RWPE2 (cell line): ENCODE data around the gene TBX2.

Source experiments
- ATAC-seq: fragments of 200-7000 bp; cut with Tn5 transposase; 3 replicates; pipeline ENCODE4 v1.9.1; 2021; ENCODE audit warnings: low read depth
- DNase-seq: peaks from one replicate; pipeline ENCODE4 v3.0.0-alpha.2; 2020; ENCODE audit warnings: low spot score
- H3K27ac ChIP-seq: fragments of 450-650 bp; 2 replicates; pipeline ENCODE4 v1.5.1; 2017; ENCODE audit warnings: mild to moderate bottlenecking; ENCODE audit not compliant: poor library complexity, severe bottlenecking
- H3K27me3 ChIP-seq: fragments of 250-450 bp; sonication (Bioruptor Pico); 2 replicates; pipeline ENCODE4 v1.5.1; 2021; ENCODE audit warnings: mild to moderate bottlenecking, moderate library complexity; ENCODE audit not compliant: insufficient read depth, poor library complexity, severe bottlenecking
- H3K36me3 ChIP-seq: fragments of 250-450 bp; sonication (Bioruptor Pico); 2 replicates; pipeline ENCODE4 v1.5.1; 2020; ENCODE audit warnings: low read depth, mild to moderate bottlenecking, moderate library complexity
- H3K4me1 ChIP-seq: fragments of 250-450 bp; sonication (Bioruptor Pico); 2 replicates; pipeline ENCODE4 v1.5.1; 2021; ENCODE audit warnings: mild to moderate bottlenecking, moderate library complexity; ENCODE audit not compliant: insufficient read depth, poor library complexity, severe bottlenecking
- H3K4me3 ChIP-seq: fragments of 250-450 bp; sonication (Bioruptor Pico); 2 replicates; pipeline ENCODE4 v1.5.1; 2021; ENCODE audit warnings: mild to moderate bottlenecking, moderate library complexity; ENCODE audit not compliant: severe bottlenecking
- H3K9me3 ChIP-seq: fragments of 250-450 bp; sonication (Bioruptor Pico); 2 replicates; pipeline ENCODE4 v1.5.1; 2021; ENCODE audit warnings: mild to moderate bottlenecking, moderate library complexity; ENCODE audit not compliant: severe bottlenecking
- TF ChIP-seq, protein P1 (sequence below): fragments of 450-650 bp; IDR thresholded peaks from one replicate; pipeline ENCODE4 v1.5.1; 2017; ENCODE audit warnings: mild to moderate bottlenecking, moderate library complexity; ENCODE audit not compliant: poor library complexity, severe bottlenecking

Gene TBX2

DNA sequence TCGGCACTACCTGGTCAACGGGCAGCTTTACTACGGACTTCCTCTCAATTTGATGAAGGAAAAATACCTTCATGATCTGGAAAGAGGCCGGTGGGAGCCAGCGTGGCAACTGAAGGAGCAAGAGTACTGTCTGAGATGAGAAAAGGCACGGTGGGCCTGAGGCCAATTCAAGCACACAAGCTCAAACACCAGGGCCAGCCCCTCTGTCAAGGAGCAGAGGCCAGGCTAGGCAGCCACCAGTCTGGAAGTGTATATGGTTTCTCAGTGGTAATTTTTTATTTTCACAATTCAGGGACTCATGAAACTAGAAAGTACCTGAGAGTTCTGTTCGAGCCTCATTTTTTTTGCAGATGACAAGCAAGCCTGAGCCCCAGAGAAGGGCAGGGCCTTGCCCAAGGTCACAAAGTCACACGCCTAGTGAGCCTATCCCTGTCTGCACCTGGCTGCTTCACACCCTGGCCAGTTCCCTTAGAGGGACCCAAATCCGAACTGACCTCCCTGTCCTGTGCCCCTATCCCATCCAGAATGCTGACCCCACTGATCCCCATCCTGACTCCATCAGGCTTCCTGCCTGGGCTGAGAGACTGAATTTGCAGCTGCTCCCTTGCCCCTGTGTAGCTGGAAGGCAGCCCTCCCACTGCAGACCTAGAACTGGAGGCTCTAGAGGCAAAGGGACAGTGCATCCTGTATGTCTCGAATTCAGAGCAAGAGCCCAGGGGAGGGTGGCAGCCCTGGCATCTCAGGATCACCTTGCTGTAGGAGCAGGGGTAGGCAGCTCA, 4.8 kb upstream of the TBX2 start:
- Histone ChIP-seq H3K9me3 (no peaks in the 10 kb centered on the region), H3K4me3 (no peak overlapping the region), H3K36me3 (no peaks in the 10 kb centered on the region), H3K27ac (no peak overlapping the region), H3K27me3 (peaks cover 46% of the 10 kb centered on the region), H3K4me1 (no peaks in the 10 kb centered on the region)
- ATAC-seq = no peak
- TF ChIP-seq, protein P1, sequence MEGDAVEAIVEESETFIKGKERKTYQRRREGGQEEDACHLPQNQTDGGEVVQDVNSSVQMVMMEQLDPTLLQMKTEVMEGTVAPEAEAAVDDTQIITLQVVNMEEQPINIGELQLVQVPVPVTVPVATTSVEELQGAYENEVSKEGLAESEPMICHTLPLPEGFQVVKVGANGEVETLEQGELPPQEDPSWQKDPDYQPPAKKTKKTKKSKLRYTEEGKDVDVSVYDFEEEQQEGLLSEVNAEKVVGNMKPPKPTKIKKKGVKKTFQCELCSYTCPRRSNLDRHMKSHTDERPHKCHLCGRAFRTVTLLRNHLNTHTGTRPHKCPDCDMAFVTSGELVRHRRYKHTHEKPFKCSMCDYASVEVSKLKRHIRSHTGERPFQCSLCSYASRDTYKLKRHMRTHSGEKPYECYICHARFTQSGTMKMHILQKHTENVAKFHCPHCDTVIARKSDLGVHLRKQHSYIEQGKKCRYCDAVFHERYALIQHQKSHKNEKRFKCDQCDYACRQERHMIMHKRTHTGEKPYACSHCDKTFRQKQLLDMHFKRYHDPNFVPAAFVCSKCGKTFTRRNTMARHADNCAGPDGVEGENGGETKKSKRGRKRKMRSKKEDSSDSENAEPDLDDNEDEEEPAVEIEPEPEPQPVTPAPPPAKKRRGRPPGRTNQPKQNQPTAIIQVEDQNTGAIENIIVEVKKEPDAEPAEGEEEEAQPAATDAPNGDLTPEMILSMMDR = no peak
- DNase-seq = no peak

DNA sequence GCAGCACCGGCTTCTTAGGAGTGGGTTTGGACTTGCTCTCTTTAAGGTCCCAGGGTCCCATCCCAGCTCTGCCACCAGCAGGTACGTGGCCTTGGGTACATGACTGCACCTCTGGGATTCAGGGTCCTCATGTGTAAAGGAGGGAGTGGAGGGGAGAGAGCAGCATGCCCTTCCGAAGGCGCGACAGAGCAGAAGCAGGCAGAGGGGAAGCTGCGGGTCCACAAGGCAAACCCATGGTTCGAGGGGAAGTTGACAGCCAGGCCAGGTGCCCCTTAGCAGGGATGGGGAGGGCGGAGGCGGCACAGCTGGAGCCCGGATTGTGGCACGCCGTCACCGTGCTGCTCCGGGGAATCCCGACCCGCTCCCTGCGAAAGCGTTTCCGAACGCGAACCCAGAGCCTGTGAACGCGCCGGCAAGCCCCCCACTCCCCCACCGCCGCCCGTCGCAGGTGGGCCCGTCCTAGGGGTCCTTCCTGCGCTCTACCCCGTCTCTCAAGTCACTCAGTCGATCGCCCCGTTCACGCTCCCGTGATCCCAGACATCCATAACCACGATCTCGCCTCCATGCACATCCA, 4.1 kb upstream of the TBX2 start:
- Histone ChIP-seq H3K4me1 (no peaks in the 10 kb centered on the region), H3K36me3 (no peaks in the 10 kb centered on the region), H3K27me3 (peaks cover 46% of the 10 kb centered on the region), H3K27ac (no peak overlapping the region), H3K9me3 (no peaks in the 10 kb centered on the region), H3K4me3 (no peak overlapping the region)
- ATAC-seq (no peak), DNase-seq (no peak)
- TF ChIP-seq, protein P1 = no peak

DNA sequence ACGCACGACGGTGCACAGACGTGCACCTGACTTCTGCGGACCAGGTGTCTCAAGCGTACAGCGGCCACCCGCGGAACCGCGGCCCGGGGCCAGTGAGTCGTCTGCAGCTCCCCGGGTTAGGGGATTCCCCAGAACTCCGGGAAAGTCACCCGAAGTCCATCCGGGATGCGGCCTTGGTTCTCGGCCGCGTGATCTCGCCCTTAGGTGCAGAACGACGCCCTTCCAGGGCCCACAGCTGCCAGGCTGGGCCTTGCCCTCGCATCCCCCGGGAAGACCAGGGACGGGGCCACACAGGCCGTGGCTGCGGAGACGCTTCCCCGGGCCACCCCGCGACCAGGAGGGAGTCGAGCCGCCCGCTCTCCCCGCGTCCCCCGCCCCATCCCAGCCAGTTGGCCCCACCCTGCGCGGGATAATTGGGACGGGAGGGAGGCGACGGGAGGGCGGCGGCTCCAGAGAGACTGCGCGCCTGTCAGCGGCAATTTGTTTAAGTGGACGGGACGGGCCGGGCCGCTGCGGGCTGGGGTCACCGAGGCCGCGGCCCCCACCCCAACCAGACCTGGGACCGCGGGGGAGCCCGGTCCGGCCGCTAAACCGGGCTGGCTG, 3.6 kb upstream of the TBX2 start:
- H3K27ac ChIP-seq = no peak overlapping the region
- H3K36me3 ChIP-seq = no peaks in the 10 kb centered on the region
- H3K4me3 ChIP-seq = no peak overlapping the region
- DNase-seq (no peak), ATAC-seq (no peak)
- no peaks in the 10 kb centered on the region for H3K9me3 ChIP-seq
- H3K4me1 ChIP-seq = no peaks in the 10 kb centered on the region
- H3K27me3 ChIP-seq = peaks cover 52% of the 10 kb centered on the region
- TF ChIP-seq, protein P1 = no peak

DNA sequence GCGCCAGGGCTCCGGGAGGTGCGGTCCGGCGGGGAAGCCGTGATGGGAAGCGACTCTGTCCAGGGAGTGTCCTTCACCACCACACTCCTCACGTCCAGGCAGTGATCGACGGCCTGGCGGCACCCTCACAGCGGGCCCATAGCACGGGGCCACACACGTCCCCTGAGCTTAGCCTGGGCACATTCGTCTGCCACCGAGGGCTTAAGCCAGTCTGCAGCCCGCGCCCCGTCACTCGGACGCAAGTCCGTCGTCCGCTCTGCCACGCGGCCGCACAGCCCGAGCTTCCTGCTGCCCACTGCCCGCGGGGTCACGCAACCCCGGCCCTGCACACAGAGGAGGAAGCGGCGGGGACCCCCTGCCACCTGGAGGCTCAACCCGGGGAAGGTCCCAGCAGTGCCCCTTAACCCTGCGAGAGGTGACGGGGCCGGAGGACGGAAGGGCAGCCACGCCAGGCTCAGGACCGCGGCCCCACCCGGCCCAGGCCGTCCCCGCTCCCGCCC, 3.0 kb upstream of the TBX2 start:
- H3K9me3 ChIP-seq = no peaks in the 10 kb centered on the region
- TF ChIP-seq, protein P1 = no peak

More for the DNA sequence above, 3.0 kb upstream of the TBX2 start:
- no peak for DNase-seq
- no peak overlapping the region for H3K4me3 ChIP-seq
- ATAC-seq = no peak
- no peaks in the 10 kb centered on the region for H3K4me1 ChIP-seq
- H3K36me3 ChIP-seq = no peaks in the 10 kb centered on the region
- H3K27me3 ChIP-seq = peaks cover 55% of the 10 kb centered on the region
- no peak overlapping the region for H3K27ac ChIP-seq
